Neural progenitor cell (in vitro differentiated cells): ENCODE results near the gene KNDC1.

Experiments
- CTCF ChIP-seq: fragments of 200-600 bp; sonication (generic); IDR thresholded peaks from 2 replicates; pipeline ENCODE4 v1.5.1; 2017; ENCODE audit warnings: antibody characterized with exemption, mild to moderate bottlenecking
- EZH2phosphoT487 ChIP-seq: fragments of 200-600 bp; sonication (generic); IDR thresholded peaks from 2 replicates; pipeline ENCODE4 v1.6.1; 2017; ENCODE audit warnings: antibody characterized with exemption

DNA sequence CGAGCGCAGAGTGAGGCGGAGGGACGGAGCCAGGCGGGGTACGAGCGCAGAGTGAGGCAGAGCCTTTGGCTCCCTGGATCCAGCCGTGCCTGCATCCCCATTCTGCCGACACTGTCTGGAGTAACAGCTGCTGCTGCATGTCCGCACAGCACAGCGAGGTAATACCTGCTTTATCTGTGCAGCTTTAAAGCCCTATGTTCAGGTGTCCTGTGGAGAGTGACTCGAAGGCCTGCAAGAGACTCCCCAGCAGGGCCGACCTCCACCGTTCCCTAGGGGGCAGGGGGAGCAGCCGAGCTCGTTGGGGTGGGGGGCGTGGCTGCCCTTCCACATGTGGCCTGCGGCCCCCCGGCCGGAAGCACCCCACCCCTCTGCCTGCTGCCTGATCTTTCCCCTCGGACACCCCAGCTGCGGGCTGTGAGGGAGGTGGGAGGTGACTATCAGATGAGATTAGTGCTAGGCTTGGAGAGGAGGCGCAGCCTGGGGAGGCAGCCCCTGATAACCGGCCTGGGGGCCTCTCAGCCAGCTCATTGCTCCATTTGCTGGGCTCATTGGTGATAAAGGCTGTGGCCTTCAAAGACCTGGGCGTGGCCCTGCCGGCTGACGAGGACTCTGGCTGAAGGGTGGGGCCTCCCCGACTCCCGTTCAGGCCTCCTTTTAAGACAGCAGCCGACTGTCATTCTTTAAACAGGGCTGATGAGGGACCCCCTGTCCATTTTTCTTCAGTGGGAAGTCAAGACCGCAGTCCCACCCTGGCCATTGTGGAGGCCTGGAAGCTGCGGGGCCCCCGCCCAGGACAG is 85.6 kb downstream of the KNDC1 start:
- no peak for TF ChIP-seq EZH2phosphoT487
- no peak for TF ChIP-seq CTCF
